GM21515 (cell line): ENCODE results near the gene PHACTR1.

Source experiments
- ATAC-seq: cut with Tn5 transposase; IDR thresholded peaks from one replicate; pipeline ENCODE4 v1.9.1; 2021; ENCODE audit not compliant: unreplicated experiment

Gene PHACTR1

DNA sequence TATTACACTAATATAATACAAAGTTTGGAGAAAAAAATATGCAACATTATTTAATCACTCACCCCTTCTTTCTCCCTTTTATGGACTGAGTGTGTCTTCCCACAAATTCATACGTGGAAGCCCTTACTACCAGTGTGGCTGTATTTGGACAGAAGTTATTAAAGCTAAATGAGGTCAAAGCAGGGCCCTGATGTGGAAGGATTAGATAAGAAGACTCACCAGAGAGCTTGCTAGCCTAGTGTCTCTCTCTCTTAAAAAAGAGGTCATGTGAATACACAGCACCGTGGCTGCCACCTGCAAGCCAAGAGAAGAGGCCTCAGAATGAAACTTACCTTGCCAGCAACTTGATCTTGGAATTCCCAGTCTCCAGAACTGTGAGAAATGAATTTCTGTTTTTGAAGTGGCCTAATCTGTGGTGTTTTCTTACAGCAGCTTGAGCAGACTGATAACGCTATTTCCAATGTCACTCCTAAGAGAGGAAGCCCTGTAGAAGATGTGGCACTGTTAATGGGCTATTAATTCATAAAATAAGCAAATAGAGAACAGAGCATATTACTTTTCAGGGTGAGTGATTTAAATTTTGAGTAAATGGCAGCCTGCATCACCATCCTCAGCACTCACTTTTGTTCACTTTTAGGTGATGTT lies 378.3 kb downstream of the PHACTR1 start:
- ATAC-seq: no peak

GRCh38 chr6:13096084-13096483 lies 379.5 kb downstream of the PHACTR1 start:
- no peak for ATAC-seq

DNA sequence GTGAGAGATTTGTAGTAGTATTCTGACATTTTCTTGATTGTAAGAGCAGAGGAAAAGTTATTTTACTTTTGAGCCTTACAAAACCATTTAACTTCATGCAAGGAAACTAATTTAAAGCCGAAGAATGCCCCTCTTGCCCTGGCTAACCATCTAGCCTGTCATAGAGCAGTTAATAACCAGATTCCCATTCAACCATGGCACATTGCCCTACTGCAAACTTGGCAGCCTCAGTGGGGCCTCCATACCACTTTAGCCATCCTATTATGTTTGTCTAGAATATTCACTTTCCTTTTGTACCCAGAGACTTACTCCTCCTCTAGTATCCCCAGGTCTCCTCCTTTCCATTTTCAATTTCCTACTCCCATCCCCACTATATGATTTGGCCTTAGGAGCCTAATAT lies 380.9 kb downstream of the PHACTR1 start:
- ATAC-seq: no peak

DNA sequence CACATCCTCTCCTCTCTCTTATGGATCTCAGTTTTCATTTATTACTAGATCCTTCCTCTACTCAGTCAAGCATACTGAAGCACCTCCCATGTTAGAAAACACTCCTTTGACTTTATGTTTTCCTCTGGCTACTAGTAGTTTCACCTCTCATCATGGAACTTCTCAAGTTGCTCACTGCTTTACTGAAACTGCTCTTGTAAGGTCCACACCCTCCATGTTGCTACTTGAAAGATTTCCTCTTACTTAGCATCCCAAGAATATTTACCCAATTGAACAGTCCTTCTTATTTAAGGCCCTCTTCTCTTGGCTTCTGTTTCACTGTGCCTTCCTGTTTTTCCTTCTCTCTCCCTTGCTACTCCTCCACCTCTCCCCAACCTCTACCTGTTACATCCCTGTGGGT lies 381.4 kb downstream of the PHACTR1 start:
- ATAC-seq: no peak

DNA sequence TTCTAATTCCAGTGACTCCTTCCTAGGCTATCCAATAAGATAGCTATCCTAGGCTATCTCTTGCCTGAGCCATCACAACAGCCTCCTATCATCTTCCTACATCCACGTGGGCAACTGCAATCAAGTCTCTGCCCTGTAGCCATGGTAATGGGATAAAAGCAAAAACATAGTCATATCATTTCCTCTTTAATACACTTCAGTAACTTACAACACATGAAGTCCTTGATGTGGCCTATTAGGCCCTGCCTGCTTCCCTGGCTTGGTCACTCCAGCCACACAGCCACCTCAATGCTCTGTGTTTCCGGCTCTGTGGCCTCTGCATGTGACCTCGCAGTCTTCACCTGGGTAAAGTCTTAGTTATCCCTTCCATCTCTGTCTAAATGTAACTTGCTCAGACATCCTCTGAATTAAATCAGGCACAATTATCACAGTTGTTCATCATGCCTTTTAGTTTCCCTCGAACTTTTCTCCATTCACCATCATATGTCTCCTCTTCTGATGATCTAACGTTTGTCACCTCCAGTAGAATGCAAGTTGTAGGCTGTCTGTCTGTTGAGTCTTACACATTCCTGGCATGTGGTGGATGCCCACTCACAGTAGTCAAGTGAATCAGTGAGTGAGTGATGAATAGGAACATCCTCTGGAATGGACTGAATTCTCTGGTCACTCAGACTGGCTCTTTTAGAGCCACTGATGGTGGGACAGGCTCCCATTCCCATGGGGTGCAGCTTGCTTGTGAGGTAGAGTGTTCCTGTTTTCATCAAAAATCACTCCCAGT lies 382.4 kb downstream of the PHACTR1 start:
- ATAC-seq: no peak

- ATAC-seq: no peak
These were observed 383.2 kb downstream of the PHACTR1 start for GRCh38 chr6:13099771-13100170.

GRCh38 chr6:13101409-13101808 lies 384.8 kb downstream of the PHACTR1 start:
- ATAC-seq: no peak

DNA sequence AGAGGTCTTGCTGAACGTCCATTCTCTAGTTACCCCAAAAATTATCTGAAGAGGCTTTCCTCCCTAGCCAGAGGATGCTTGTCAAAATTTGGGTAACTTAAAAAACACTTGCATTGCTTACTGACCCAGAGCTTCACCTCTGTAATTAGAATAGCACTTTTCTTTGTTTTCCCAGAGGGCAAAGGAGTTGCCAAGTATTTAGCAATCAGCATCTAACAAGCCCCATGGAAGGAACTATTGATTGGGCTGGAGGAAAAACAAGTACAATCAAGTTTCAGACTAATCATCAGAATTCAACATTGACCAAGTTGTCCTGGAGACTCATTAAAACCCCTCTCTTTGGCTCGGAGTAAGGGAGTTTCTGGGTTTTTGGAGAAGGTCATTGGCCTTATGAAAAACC lies 385.4 kb downstream of the PHACTR1 start:
- no peak for ATAC-seq

DNA sequence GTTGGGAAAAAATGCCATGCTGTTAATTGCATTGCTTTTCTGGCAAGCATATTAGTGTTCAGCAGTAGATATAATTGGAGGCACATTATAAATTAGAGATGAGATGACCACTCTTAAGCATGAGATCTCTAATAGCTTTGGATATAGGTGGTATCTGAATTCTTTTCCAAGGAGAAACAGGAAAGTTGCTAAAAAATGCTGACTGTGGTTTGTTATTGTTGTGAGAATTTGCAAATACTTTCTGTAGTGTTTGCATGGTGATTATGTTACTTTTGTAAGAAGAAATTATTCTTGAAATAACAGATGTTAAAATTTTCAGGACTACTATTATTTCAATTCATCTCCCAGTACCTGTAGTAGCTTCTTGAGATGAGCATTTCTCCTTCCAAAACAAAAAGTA lies 386.6 kb downstream of the PHACTR1 start:
- ATAC-seq: no peak

DNA sequence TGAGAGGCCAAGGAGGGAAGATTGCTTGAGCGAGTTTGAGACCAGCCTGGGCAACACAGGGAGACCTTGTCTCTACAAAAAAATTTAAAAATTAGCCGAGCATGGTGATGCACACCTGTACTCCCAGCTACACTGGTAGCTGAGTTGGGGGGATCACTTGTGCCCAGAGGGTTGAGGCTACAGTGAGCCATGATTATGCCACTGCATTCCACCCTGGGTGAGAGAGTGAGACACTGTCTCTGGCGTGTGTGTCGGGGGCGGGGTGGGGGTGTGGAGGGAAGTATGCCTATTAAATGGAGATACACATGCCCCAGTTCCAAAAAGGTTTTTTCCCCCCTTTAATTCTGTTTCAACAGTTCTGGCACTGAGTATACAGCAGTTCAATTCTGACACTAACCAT lies 388.6 kb downstream of the PHACTR1 start:
- no peak for ATAC-seq

DNA sequence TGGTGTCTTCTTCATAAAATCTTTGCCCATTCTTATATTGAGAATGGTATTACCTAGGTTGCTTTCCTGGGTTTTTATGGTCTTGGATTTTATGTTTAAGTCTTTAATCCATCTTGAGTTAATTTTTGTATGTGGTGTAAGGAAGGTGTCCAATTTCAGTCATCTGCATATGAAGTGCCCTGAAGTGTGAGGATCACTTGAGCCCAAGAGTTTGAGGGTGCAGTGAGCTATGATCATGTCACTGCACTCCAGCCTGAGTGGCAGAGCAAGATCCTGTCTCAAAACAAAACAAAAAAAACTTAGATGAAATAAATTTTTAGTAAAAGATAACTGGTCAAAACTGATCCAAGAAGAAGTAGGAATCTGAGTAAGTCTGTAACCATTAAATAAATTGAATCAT lies 396.4 kb downstream of the PHACTR1 start:
- ATAC-seq: no peak

- no peak for ATAC-seq
These were observed 396.8 kb downstream of the PHACTR1 start for GRCh38 chr6:13113376-13113775.

DNA sequence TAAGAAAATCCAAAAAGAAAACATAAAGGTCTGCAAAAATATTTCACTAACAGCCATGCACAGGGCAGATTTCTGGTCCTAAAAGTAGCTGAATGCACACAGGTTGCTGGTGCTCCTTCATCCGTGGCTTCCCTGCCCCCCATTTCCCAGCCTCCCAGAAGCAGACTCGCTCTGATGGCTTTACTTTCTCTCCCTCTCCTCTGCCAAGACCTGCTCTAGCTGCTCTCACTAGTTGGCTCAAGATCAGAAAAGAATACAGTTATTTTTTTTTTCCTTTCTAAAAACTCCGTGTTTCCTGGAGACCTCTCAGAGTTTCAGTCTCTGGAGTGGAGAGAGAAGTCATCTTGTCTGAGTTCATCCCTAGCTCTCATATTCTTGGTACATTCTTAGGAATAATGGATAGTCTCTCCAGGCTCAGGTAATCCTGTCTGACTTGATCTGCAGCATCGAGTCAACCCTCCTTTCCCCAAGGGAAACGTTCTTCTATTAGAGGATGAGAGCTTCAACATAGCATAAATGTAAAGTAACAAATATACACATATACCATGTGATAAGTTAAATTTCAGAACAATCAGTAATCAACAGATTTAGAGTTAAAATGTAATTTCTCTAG lies 397.5 kb downstream of the PHACTR1 start:
- ATAC-seq: no peak

DNA sequence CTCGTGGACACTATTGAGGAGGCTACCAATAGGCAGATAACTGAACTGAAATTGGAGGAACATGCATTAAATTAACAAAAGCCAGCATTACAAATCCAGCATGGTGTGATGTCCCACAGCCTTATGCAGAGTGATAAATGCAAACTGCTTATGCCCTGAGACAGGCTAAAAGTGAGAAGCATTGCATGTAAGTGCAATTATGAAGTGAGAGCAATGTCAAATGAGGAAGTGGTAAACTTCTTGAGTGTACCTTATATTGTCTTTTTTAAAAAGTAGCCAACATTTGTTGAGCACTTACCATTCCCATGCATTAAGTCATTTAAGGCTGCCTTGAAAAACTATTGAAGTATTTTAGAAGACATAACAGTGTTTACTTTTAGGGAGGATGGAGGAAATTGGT lies 399.6 kb downstream of the PHACTR1 start:
- no peak for ATAC-seq

- no peak for ATAC-seq
These were observed 401.0 kb downstream of the PHACTR1 start for GRCh38 chr6:13117570-13117969.

DNA sequence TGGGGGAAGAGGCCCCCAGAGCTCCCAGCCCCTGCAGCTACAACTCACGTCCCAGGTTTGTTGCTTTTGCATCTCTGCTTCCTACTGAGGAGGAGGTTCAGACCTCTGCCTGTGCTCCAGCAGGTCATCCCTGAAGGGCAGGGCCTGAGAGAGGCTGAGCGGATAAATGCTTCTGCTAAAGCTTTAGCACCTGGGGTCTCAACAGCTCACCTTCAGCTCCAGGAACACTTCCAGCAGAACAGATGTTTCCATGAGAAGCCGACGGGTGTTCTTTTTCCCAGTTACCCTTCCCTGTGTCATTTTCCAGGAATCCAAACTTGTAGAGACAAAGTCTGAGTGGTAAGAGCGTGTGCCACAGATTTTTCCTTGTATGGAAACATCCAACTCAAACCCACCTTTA lies 403.0 kb downstream of the PHACTR1 start:
- ATAC-seq: no peak

DNA sequence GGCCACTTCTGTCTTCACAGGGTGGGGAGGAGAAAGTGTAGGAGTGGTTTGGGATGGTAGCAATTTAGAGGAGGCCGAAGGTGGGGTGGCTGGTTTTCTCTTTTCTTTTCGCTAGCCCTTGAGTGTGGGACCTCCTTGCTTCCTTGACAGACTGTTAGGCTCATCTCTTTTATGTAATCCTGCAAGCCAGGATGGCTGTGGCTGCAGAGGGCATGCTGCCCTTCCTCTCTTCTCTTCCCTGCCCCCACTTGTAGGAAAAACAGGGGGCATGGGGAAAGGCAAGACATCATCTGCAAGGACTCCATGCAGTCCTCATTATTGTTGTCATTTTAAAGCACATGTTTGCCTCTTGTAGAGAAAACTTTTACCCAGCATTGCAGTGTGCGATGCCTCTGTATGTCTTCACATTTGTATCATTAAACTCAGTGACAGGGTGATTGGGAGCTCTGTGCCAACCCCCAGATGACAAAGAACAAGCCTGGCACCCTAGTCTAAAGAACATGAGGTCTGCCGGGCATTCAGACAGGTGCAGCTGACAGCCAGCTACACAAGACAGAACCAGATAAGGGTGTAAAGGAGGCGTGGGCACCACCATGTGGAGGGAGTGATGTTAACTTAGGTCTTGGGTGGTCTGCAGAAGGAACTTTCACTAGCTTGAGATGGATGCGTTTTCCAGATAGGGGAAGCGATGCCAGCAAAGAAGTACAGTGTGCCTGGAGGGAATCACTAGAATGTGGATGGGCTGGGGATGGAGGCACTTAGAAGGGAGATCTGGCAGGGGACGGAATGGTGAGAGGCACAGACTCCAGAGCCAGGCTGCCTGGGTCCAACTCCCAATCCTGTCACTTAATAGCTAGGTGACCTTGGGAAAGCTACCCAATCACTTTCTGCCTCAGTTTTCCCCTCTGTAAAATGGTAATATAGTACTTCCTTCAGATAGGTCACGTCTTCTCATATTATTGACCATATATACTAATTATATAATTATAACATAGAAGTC lies 404.2 kb downstream of the PHACTR1 start:
- no peak for ATAC-seq

- ATAC-seq: no peak
These were observed 407.6 kb downstream of the PHACTR1 start for GRCh38 chr6:13124131-13124530.

DNA sequence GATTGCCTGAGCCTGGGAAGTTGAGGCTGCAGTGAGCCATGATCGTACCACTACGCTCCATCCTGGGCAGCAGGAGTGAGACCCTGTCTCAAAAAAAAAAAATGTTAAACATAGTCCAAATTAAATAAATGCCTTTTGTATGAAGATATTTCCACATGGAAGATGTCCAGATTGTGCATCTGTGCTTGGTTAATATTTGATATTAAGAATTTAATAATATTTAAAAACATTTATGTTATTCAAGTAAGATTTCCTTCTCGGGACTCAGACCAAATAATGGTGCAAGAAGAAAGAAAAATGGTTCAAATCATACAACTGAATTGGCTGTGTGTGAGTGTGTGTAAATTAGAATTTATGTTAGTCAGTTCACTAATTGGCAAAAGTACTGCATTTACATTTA lies 409.3 kb downstream of the PHACTR1 start:
- ATAC-seq: no peak

DNA sequence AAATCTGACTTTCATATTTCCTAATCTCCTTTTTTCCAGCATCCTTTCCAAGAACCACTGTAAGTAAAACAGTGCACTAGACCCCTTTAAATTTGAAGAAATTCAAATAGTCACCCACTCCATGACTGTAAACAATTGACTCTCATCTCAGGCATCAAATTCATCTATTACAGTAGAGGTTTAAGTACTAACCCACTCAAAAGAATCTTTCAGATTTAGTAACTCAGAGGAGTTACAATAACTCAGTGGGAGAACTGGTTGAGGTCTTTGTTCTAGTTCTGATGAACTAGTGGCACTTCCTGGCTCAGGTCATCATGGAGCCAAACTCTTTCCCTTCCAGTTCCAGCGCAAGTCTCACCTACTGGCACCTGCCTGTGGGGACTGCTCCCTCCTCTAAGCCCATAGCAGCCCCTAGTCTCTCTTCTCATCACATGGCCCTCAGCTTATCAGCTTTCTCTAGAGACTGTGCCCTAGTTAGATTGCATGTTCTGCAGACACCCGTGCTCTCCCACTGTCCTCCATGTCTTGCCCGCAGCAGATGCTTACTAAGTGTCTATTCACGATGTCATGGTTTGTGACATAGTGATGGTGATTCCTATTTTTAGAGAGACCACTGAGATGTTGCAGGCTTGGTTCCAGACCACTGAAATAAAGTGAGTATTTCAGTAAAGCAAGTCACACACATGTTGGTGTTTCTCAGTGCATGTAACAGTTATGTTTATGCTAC lies 415.5 kb downstream of the PHACTR1 start:
- no peak for ATAC-seq
